GM12878 (cell line): ENCODE data around the gene TDRD3.

ENCODE experiments used
- CTCF ChIP-seq, 3 experiments: IDR thresholded peaks in 2 of 3; conservative IDR thresholded peaks in 1 of 3; 2 replicates each; pipeline ENCODE4 v1.5.1; 2011; ENCODE audit warnings: low read depth in 3 of 3, low read length in 3 of 3, mild to moderate bottlenecking in 3 of 3, control low read depth in 2 of 3, moderate library complexity in 2 of 3, inconsistent platforms in 1 of 3, mixed read lengths in 1 of 3; ENCODE audit not compliant: control insufficient read depth in 2 of 3, insufficient read depth in 1 of 3; ENCODE audit errors: extremely low read depth in 1 of 3
- E2F4 ChIP-seq: IDR thresholded peaks from 2 replicates; pipeline ENCODE4 v1.6.1; 2012; ENCODE audit warnings: low read depth, low read length, improper control_type of control experiment
- EZH2 ChIP-seq: IDR thresholded peaks from 2 replicates; pipeline ENCODE4 v1.6.1; 2012; ENCODE audit warnings: low read depth, mild to moderate bottlenecking, control low read depth, inconsistent platforms, low read length, borderline replicate concordance; ENCODE audit not compliant: control insufficient read depth
- JUNB ChIP-seq: IDR thresholded peaks from 2 replicates; pipeline ENCODE4 v1.6.1; 2016; ENCODE audit warnings: antibody characterized with exemption, mild to moderate bottlenecking
- NKRF ChIP-seq: fragments of 450-650 bp; conservative IDR thresholded peaks from 2 replicates; pipeline ENCODE4 v1.6.1; 2017; ENCODE audit warnings: mild to moderate bottlenecking, moderate library complexity
- PAX8 ChIP-seq: fragments of 450-650 bp; IDR thresholded peaks from 2 replicates; pipeline ENCODE4 v1.6.1; 2017; ENCODE audit warnings: mild to moderate bottlenecking, moderate library complexity
- POLR2A ChIP-seq: IDR thresholded peaks from 2 replicates; pipeline ENCODE4 v1.6.1; 2011; ENCODE audit warnings: low read depth, mild to moderate bottlenecking, low read length

GRCh38 chr13:60411983-60412382 is 15.0 kb downstream of the TDRD3 start:
- TF ChIP-seq JUNB (no peak), CTCF (IDR thresholded peaks at IDR 0.05 in 2 of 3, conservative IDR thresholded peaks at IDR 0.05 in 1 of 3; ENCODE audit: control insufficient read depth in 2 of 3, extremely low read depth in 1 of 3, insufficient read depth in 1 of 3, low read depth in 3 of 3, low read length in 3 of 3) (no peak), POLR2A (no peak), NKRF (no peak), EZH2 (no peak), E2F4 (no peak), PAX8 (no peak)
